HCT116 (cell line): ENCODE data around the gene FCRLB. TPM values are rescaled to one million over a fixed set of nuclear protein-coding genes. Genes with fewer than 3 reads are reported as not detected.

ENCODE experiments used
- ATAC-seq: fragments of 200-7000 bp; cut with Tn5 transposase; 2 replicates; pipeline ENCODE4 v1.9.1; 2020; ENCODE audit warnings: mild to moderate bottlenecking, moderate library complexity
- BruUV-seq: library from RNA; stranded (reverse); fragments of 400-500 nt; replicated peaks from 2 replicates; lab custom pipeline; 2021; lab: Mats Ljungman, UMichigan
- CTCF ChIA-PET: fragments of 300-600 bp; sonication (Branson Sonifier 250); formaldehyde crosslinking; loops from one replicate; lab custom pipeline; 2021; ENCODE audit warnings: antibody characterized with exemption; lab: Charles Lee
- POLR2A ChIA-PET: fragments of 300-600, 350-600 bp; sonication (Branson Sonifier 250); formaldehyde crosslinking; loops from one replicate; lab custom pipeline; 2021; ENCODE audit warnings: antibody characterized with exemption; lab: Charles Lee
- RAD21 ChIA-PET, 2 experiments: fragments of 300-600 bp; sonication (Branson Sonifier 250); formaldehyde crosslinking; loops; one replicate each; lab custom pipeline; 2023; ENCODE audit warnings: low total read pairs in 2 of 2; ENCODE audit not compliant: uncharacterized antibody in 2 of 2, unreplicated experiment in 2 of 2, low non-redundant PET in 1 of 2; lab: Charles Lee
- DNase-seq: peaks from one replicate; pipeline ENCODE4 v3.0.0-alpha.2; 2010; ENCODE audit warnings: low read depth, low spot score
- H2AFZ ChIP-seq: fragments of 200-600 bp; shearing (Covaris generic), sonication (generic); 2 replicates; pipeline ENCODE4 v1.6.1; 2017; ENCODE audit warnings: low read depth, mixed run types, mixed read lengths, antibody characterized with exemption, low read length; ENCODE audit not compliant: poor library complexity, severe bottlenecking
- H3K27ac ChIP-seq: 2 replicates; pipeline ENCODE4 v1.5.1; 2012; ENCODE audit warnings: low read depth, low read length
- H3K27me3 ChIP-seq: fragments of 200-600 bp; sonication (generic); 2 replicates; pipeline ENCODE4 v1.6.1; 2016; ENCODE audit warnings: mixed run types, low read length, mixed read lengths; ENCODE audit not compliant: insufficient read depth
- H3K36me3 ChIP-seq, 2 experiments: fragments of 200-500 bp in 1 of 2; fragments of 200-600 bp in 1 of 2; sonication (Bioruptor generic) in 1 of 2; sonication (generic) in 1 of 2; 2 replicates each; pipeline versions ENCODE4 v1.5.1 to v1.6.1; 2014 to 2016; ENCODE audit warnings: low read length in 2 of 2, inconsistent platforms in 1 of 2, mixed read lengths in 1 of 2, mixed run types in 1 of 2; ENCODE audit not compliant: insufficient read depth in 2 of 2, control insufficient read depth in 1 of 2
- H3K4me1 ChIP-seq, 2 experiments: fragments of 200-600 bp in 1 of 2; sonication (generic) in 1 of 2; 2 replicates each; pipeline versions ENCODE4 v1.5.1 to v1.6.1; 2012 to 2017; ENCODE audit warnings: low read length in 2 of 2, inconsistent platforms in 1 of 2, mild to moderate bottlenecking in 1 of 2, mixed read lengths in 1 of 2, mixed run types in 1 of 2, moderate library complexity in 1 of 2; ENCODE audit not compliant: insufficient read depth in 2 of 2, control insufficient read depth in 1 of 2
- H3K4me2 ChIP-seq: fragments of 200-600 bp; sonication (generic); 2 replicates; pipeline ENCODE4 v1.6.1; 2017; ENCODE audit warnings: mixed run types, low read length, mixed read lengths
- H3K4me3 ChIP-seq, 2 experiments: fragments of 200-600 bp in 1 of 2; sonication (generic) in 1 of 2; replicated peaks in 1 of 2; 2 replicates each; pipeline ENCODE4 v1.5.1; 2011 to 2016; ENCODE audit warnings: low read length in 2 of 2, control low read depth in 1 of 2, low read depth in 1 of 2, mild to moderate bottlenecking in 1 of 2, mixed read lengths in 1 of 2, mixed run types in 1 of 2
- H3K79me2 ChIP-seq: fragments of 200-600 bp; sonication (generic); 2 replicates; pipeline ENCODE4 v1.6.1; 2017; ENCODE audit warnings: mild to moderate bottlenecking, mixed run types, low read length, moderate library complexity, mixed read lengths; ENCODE audit not compliant: insufficient read depth
- H3K9ac ChIP-seq: fragments of 200-600 bp; sonication (generic); 2 replicates; pipeline ENCODE4 v1.6.1; 2016; ENCODE audit warnings: low read length, mixed read lengths
- H3K9me2 ChIP-seq: fragments of 200-600 bp; sonication (generic), shearing (Covaris generic); 2 replicates; pipeline ENCODE4 v1.6.1; 2017; ENCODE audit warnings: mixed run types, mild to moderate bottlenecking, moderate library complexity; ENCODE audit not compliant: insufficient read depth
- H3K9me3 ChIP-seq, 2 experiments: fragments of 200-500 bp in 1 of 2; fragments of 200-600 bp in 1 of 2; sonication (Bioruptor generic) in 1 of 2; sonication (generic) in 1 of 2; 2 replicates each; pipeline ENCODE4 v1.6.1; 2014 to 2017; ENCODE audit warnings: low read length in 2 of 2, mixed read lengths in 2 of 2, inconsistent platforms in 1 of 2, low read depth in 1 of 2, mild to moderate bottlenecking in 1 of 2, mixed run types in 1 of 2, moderate library complexity in 1 of 2; ENCODE audit not compliant: control insufficient read depth in 1 of 2, insufficient read depth in 1 of 2
- H4K20me1 ChIP-seq: fragments of 200-600 bp; sonication (generic), shearing (Covaris generic); 2 replicates; pipeline ENCODE4 v1.6.1; 2017; ENCODE audit warnings: mixed run types, mild to moderate bottlenecking, moderate library complexity; ENCODE audit not compliant: insufficient read depth
- CBX3 ChIP-seq: IDR thresholded peaks from 2 replicates; pipeline ENCODE4 v1.6.1; 2012; ENCODE audit warnings: low read depth
- EGR1 ChIP-seq: IDR thresholded peaks from 2 replicates; pipeline ENCODE4 v1.6.1; 2012; ENCODE audit warnings: low read depth
- EZH2phosphoT487 ChIP-seq: fragments of 200-600 bp; IDR thresholded peaks from 2 replicates; pipeline ENCODE4 v1.6.1; 2018; ENCODE audit warnings: antibody characterized with exemption, borderline replicate concordance
- FOSL1 ChIP-seq: IDR thresholded peaks from 2 replicates; pipeline ENCODE4 v1.6.1; 2012; ENCODE audit warnings: low read depth
- JUND ChIP-seq: IDR thresholded peaks from 2 replicates; pipeline ENCODE4 v1.6.1; 2012
- RAD21 ChIP-seq: IDR thresholded peaks from 2 replicates; pipeline ENCODE4 v1.6.1; 2012; ENCODE audit warnings: low read depth, mild to moderate bottlenecking
- SP1 ChIP-seq: IDR thresholded peaks from 2 replicates; pipeline ENCODE4 v1.6.1; 2012; ENCODE audit warnings: low read depth
- SRF ChIP-seq: IDR thresholded peaks from 2 replicates; pipeline ENCODE4 v1.6.1; 2012; ENCODE audit warnings: low read depth
- TCF7L2 ChIP-seq: IDR thresholded peaks from 2 replicates; pipeline ENCODE4 v1.7.0; 2011; ENCODE audit warnings: borderline replicate concordance, inconsistent platforms; ENCODE audit not compliant: insufficient read depth, insufficient read length; ENCODE audit errors: extremely low read depth
- YY1 ChIP-seq: IDR thresholded peaks from 2 replicates; pipeline ENCODE4 v1.6.1; 2011; ENCODE audit warnings: low read length, low read depth, moderate library complexity, mild to moderate bottlenecking; ENCODE audit not compliant: insufficient replicate concordance; ENCODE audit errors: extremely low read depth
- ZNF274 ChIP-seq: fragments of 200-500 bp; sonication (Bioruptor generic); IDR thresholded peaks from 2 replicates; pipeline ENCODE4 v1.6.1; 2014; ENCODE audit warnings: mild to moderate bottlenecking, low read depth, low read length, inconsistent platforms
- intact Hi-C: fragments of 100-400 bp; cut with micrococcal nuclease; formaldehyde crosslinking; loops from 2 replicates; pipeline ENCODE4 v1.10.0; 2022
- total RNA-seq: library from RNA; stranded (reverse); gene quantifications from one replicate; pipeline ENCODE4 v1.2.1, GENCODE V29; 2021; ENCODE audit not compliant: unreplicated experiment
- TF ChIP-seq, protein P1 (sequence below): IDR thresholded peaks from 2 replicates; pipeline ENCODE4 v1.6.1; 2012; ENCODE audit warnings: low read depth

Gene FCRLB
- total RNA-seq, 1 experiment from 2014 or later = 1.0 TPM

DNA sequence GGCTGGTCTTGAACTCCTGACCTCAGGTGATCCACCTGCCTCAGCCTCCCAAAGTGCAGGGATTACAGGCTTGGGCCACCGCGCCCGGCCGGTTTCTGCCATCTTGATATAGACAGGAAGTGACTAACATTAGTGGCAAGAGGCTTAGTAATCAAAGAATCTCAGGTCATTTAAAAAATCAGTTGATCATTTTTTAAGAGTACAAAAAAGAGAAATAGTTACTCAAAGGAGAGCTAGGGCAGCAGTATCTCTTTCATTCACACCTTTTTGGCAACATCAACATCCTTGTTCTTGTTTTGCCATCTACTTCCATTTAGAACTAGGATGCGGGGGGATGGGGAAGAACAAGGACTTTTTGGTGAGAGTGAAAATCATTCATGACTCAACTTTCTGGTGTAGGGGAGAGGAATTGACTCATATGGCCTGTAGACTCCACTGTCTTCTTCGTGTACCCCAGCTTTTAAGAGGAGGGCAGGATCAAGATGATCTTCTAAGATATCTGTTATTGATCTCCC is 8.8 kb downstream of the FCRLB start:
- ChIA-PET POLR2A (no interaction called here), CTCF (interaction anchor here (1.1 to 1.7 kb wide), 2 partner anchors 9 to 12 kb away, joined by 3 to 6 read pairs; no protein-coding TSS in a partner anchor), RAD21 (no interaction called here)
- no peaks in the 10 kb centered on the region for H4K20me1 ChIP-seq
- DNase-seq = no peak
- H3K27me3 ChIP-seq = no peaks in the 10 kb centered on the region
- peak overlapping the region; percentile 97 for H2AFZ ChIP-seq
- H3K36me3 ChIP-seq = no peaks in the 10 kb centered on the region
- peak overlapping the region in 1 of 2 experiments; percentile 20; a peak in 2 of 4 replicates for H3K4me3 ChIP-seq
- H3K4me2 ChIP-seq = peak overlapping the region; percentile 62
- no peak overlapping the region for H3K9ac ChIP-seq
- peak; percentile 9; the same call in 1 of the 2 replicates for TF ChIP-seq CBX3
- TF ChIP-seq FOSL1 = peak; percentile 90
- TF ChIP-seq EZH2phosphoT487 = no peak
- TF ChIP-seq RAD21 = peak; percentile 17; the same call in 1 of the 2 replicates
- TF ChIP-seq, protein P1, sequence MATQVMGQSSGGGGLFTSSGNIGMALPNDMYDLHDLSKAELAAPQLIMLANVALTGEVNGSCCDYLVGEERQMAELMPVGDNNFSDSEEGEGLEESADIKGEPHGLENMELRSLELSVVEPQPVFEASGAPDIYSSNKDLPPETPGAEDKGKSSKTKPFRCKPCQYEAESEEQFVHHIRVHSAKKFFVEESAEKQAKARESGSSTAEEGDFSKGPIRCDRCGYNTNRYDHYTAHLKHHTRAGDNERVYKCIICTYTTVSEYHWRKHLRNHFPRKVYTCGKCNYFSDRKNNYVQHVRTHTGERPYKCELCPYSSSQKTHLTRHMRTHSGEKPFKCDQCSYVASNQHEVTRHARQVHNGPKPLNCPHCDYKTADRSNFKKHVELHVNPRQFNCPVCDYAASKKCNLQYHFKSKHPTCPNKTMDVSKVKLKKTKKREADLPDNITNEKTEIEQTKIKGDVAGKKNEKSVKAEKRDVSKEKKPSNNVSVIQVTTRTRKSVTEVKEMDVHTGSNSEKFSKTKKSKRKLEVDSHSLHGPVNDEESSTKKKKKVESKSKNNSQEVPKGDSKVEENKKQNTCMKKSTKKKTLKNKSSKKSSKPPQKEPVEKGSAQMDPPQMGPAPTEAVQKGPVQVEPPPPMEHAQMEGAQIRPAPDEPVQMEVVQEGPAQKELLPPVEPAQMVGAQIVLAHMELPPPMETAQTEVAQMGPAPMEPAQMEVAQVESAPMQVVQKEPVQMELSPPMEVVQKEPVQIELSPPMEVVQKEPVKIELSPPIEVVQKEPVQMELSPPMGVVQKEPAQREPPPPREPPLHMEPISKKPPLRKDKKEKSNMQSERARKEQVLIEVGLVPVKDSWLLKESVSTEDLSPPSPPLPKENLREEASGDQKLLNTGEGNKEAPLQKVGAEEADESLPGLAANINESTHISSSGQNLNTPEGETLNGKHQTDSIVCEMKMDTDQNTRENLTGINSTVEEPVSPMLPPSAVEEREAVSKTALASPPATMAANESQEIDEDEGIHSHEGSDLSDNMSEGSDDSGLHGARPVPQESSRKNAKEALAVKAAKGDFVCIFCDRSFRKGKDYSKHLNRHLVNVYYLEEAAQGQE = no peak
- TF ChIP-seq SP1 = peak; percentile 71
- no peak for TF ChIP-seq TCF7L2
- TF ChIP-seq JUND = peak; percentile 80
- peak; percentile 77 for TF ChIP-seq YY1
- TF ChIP-seq ZNF274 = no peak
- no peak for TF ChIP-seq SRF
- TF ChIP-seq EGR1 = 0 out of 2 replicates have a peak, but pooled peaks have one; percentile 38
- H3K9me3 ChIP-seq = no peaks in the 10 kb centered on the region
- no peaks in the 10 kb centered on the region for H3K9me2 ChIP-seq
- no peak overlapping the region for H3K27ac ChIP-seq
- H3K79me2 ChIP-seq = no peaks in the 10 kb centered on the region; the same call in 1 of the 2 replicates
- H3K4me1 ChIP-seq = peaks cover 24 to 82% of the 10 kb centered on the region in 2 experiments; a peak in 3 of 4 replicates
- no peak for ATAC-seq
- no TSS peak for BruUV-seq
- intact Hi-C loops = no loop called here
